HG03060 (cell line): Measurements from ENCODE around the gene FAM117B.
"Not testable (repeated sequence)": the region's sequence is repeated elsewhere in the genome, so short reads cannot be mapped to it uniquely, and the experiment has no call there.

Experiments used
- ATAC-seq: cut with Tn5 transposase; IDR thresholded peaks from one replicate; pipeline ENCODE4 v1.9.1; 2021; ENCODE audit warnings: low read depth, moderate number of reproducible peaks; ENCODE audit not compliant: unreplicated experiment

The FAM117B gene

DNA sequence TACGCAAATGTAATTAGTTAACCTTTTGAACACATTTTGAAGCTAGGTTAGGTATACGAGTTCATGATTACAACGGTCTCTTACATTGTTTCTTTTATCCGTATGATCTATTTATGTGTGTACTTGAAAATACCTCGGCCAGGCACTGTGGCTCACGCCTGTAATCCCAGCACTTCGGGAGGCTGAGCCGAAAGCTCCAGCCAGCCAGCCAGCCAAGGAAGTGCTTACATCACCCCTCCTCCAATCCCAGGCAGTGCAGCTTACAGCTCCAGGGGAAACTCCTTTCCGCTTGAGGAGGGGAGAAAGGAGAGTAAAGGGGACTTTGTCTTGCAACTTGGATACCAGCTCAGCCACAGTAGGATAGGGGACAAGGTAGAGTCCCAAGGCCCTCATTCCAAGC, 171.1 kb downstream of the FAM117B start:
- ATAC-seq: not testable (repeated sequence)

- ATAC-seq: not testable (repeated sequence)
These were observed 172.8 kb downstream of the FAM117B start for GRCh38 chr2:202807431-202808138.

- ATAC-seq: no peak
These were observed 174.0 kb downstream of the FAM117B start for GRCh38 chr2:202808754-202809153.

- ATAC-seq: no peak
These were observed 178.6 kb downstream of the FAM117B start for GRCh38 chr2:202813387-202813786.

DNA sequence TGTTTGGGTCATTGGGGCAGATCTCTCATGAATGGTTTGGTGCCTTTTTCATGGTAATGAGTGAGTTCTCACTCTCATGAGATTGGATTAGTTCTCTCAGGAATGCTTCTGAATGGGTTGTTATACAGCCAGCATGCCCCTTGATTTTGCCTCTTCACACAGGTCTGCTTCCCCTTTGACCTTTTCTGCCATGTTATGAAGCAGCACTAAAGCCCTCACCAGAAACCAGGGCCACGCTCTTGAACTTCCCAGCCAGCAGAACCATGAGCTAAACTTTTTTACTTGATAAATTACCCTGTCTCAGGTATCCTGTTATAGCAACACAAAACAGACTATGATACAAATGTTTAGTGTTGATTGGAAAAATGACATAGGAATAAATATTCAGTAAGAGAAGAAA, 179.5 kb downstream of the FAM117B start:
- no peak for ATAC-seq

DNA sequence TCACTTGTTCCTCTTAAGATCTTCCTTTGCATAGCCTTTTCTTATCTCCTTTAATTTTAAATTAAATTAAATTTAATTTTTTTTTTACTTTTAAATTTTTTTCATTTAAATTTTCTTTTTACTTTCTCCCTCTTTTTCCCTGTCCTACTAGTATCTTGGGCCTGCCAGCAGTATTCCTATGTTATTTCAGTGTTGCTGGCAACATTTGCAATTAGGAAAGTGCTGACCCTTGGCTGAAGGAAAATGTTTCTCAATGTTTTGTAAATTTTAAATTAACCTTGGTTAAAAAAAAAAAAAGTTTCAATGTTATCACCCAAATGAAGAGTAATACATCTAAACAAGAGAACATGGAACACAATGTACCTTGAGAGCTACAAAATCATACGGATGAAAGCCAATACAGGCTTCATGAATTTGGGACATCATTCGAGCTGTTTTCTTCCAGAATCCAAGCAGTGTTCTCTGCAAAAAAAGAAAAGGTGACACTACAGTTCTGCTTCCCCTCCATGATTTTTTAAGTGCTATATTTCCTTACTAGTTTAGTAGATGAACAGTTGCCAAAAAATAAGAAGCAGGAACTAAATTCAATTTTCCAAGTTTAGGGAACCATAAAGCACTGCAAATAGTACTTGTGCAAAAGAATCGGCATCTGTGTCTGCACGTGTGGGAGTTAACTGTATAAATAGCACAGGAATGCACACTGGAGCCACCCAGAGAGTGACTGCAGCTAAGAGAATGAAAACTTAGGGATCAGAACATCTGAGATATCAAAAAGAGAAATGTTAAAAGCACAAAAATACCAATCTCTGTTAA, 181.0 kb downstream of the FAM117B start:
- no peak for ATAC-seq

DNA sequence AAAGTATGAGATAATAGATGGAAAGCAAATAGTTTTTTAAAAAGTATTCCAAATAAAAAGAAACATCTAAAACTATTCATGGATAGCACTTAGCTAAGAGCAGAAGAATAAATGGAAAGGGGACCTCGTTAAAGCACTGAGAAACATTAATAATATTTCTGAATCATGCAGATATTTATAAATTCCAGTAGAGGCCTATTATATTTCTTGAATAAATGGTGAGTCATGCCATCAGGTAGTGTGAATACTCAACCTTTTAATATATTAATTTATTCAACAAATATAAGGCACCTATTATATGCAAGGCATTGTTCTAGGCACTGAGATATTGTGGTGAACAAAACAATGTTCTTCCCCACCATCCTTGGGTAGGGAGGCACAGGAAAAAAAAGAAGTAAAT, 183.0 kb downstream of the FAM117B start:
- ATAC-seq: no peak

DNA sequence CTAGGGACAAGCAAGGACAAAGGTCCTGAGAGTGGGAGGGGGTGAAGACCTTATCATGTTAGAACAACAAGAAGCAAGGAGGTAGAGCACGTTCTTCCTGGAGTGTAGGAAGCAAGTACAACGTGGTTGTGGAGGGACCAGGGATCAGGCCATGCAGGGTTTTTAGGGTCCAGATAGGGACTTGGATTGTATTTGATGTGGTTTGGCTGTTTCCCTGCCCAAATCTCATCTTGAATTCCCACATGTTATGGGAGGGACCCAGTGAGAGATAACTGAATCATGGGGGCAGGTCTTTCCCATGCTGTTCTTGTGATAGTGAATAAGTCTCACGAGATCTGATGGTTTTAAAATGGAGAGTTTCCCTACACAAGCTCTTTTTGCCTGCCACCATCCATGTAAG, 183.6 kb downstream of the FAM117B start:
- ATAC-seq: no peak
